AG10803 (cell line): ENCODE results near the gene RPS19.

ENCODE experiments used
- DNase-seq: peaks from one replicate; pipeline ENCODE4 v3.0.0; 2010; ENCODE audit warnings: low read depth
- H3K4me3 ChIP-seq: 2 replicates; pipeline ENCODE4 v1.5.1; 2011; ENCODE audit warnings: mild to moderate bottlenecking, low read length, control low read depth
- TF ChIP-seq, protein P1 (sequence below): conservative IDR thresholded peaks from 2 replicates; pipeline ENCODE4 v1.5.1; 2011; ENCODE audit warnings: mild to moderate bottlenecking, low read length, control low read depth, inconsistent platforms

The RPS19 gene

GRCh38 chr19:41898235-41898634 lies 38.2 kb downstream of the RPS19 start:
- DNase-seq: no peak
- TF ChIP-seq, protein P1, sequence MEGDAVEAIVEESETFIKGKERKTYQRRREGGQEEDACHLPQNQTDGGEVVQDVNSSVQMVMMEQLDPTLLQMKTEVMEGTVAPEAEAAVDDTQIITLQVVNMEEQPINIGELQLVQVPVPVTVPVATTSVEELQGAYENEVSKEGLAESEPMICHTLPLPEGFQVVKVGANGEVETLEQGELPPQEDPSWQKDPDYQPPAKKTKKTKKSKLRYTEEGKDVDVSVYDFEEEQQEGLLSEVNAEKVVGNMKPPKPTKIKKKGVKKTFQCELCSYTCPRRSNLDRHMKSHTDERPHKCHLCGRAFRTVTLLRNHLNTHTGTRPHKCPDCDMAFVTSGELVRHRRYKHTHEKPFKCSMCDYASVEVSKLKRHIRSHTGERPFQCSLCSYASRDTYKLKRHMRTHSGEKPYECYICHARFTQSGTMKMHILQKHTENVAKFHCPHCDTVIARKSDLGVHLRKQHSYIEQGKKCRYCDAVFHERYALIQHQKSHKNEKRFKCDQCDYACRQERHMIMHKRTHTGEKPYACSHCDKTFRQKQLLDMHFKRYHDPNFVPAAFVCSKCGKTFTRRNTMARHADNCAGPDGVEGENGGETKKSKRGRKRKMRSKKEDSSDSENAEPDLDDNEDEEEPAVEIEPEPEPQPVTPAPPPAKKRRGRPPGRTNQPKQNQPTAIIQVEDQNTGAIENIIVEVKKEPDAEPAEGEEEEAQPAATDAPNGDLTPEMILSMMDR: no peak
- no peak overlapping the region for H3K4me3 ChIP-seq

DNA sequence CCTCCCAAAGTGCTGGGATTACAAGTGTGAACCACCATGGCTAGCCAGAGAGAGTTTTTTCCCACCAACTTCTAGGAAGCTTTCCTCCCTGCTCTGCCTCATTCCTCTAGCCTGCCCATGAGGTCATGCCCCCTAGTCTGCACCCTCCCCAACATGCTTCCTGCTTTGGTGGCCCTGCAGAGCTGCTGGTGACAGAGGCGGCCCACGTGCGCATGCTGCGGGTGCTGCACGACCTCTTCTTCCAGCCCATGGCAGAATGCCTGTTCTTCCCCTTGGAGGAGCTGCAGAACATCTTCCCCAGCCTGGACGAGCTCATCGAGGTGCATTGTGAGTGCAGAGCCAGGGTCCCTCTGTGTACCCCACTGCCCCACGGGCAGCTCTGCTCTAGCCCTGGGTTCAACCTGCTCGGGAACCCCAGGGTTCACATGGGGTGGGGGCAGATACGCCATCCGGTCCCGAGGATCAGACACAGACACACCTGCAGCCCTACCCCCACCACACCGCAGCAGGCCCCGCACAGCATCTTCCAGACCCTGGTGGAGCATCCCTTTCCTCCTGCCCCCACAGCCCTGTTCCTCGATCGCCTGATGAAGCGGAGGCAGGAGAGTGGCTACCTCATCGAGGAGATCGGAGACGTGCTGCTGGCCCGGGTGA lies 41.8 kb downstream of the RPS19 start:
- TF ChIP-seq, protein P1: no peak
- no peak for DNase-seq
- H3K4me3 ChIP-seq: no peak overlapping the region

GRCh38 chr19:41902594-41902993 lies 42.5 kb downstream of the RPS19 start:
- TF ChIP-seq, protein P1: no peak
- DNase-seq: no peak
- H3K4me3 ChIP-seq: no peak overlapping the region

DNA sequence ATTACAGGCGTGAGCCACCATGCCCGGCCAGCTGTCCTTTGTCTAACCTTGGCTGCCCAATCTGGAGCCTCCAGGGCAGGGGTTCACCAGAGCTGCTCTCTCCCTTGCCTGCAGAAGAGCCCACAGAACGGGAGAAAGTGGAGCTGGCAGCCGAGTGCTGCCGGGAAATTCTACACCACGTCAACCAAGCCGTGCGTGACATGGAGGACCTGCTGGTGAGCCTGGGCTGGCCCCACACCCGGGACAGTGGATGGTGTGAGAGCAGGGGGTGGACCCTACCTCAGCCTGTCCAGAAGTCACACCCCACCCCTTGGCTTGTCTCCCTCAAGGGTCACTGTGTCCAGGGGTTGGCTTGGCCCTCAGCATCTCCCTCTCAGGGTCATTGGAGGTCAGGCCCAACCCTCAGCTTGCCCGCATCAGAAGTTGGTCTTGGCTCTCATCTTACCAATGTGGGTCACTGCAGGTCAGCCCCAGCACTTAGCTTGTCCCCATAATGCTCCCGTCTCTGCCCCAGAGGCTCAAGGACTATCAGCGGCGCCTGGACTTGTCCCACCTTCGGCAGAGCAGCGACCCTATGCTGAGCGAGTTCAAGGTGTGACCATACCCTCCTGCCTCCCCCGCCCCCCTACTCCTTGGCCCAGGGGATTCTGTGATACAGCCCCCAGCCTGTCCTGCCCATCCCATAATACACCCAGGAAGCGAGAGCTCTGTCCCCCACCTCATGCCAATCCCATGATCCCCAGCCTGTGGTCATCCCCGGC lies 43.3 kb downstream of the RPS19 start:
- no peak overlapping the region for H3K4me3 ChIP-seq
- TF ChIP-seq, protein P1: no peak

DNA sequence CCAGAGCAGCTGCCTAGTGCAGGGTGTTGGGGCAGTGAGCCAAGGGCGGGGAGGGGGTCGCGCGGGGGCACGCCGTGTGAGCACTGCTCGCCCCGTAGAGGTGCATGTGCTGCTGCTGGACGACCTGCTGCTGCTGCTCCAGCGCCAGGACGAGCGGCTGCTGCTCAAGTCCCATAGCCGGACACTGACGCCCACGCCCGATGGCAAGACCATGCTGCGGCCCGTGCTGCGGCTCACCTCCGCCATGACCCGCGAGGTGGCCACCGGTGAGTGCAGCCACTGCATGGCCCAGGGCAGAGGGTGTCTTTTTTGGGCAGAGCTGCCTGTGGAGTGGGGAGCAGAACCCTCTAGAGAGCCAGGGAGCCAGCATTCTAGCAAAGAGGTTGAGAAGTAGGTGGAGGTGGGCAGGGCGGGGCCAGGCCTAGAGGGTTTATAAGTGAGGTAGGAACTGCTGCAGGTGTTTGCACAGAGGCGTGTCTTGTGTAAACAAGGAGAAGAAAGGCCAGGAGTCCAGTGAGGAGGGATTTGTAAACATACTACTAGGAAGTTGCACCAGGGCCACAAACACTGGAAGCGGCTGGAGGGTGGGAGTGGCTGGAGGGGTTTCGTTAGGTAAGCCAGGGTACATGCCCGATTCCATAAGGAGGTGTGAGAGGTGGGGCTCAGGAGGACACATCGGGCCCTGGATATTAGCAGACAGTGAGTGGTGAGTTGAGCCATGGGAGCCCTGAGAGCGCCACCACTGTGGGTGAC lies 44.2 kb downstream of the RPS19 start:
- no peak for DNase-seq
- TF ChIP-seq, protein P1: no peak
- H3K4me3 ChIP-seq: no peak overlapping the region

More for the DNA sequence above, 43.3 kb downstream of the RPS19 start:
- DNase-seq: no peak

- TF ChIP-seq, protein P1: no peak
- DNase-seq: no peak
- H3K4me3 ChIP-seq: no peak overlapping the region
Observed at GRCh38 chr19:41905273-41906002, 45.4 kb downstream of the RPS19 start.
